ENCODE data around the gene RSAD2. TPM values are rescaled to one million over a fixed set of nuclear protein-coding genes. Genes with fewer than 3 reads are reported as not detected.

RSAD2 gene
- total and polyA plus RNA-seq, 2 experiments from 2014 or later = 0.10 TPM; not detected in 1

GRCh38 chr2:6845312-6845711, 32.3 kb upstream of the RSAD2 start (continued):
- TF ChIP-seq REST (IDR thresholded peaks at IDR 0.05; ENCODE audit: unreplicated experiment) (no peak), NANOG (IDR thresholded peaks at IDR 0.05; ENCODE audit: borderline replicate concordance) (no peak), ZNF114 (CRISPR knock-in tag; IDR thresholded peaks at IDR 0.05) (0 out of 2 replicates have a peak, but pooled peaks have one; percentile 37)

GRCh38 chr2:6845903-6846302, 31.7 kb upstream of the RSAD2 start:
- Mint-ChIP-seq H3K9me3 (peaks cover 90% of the 10 kb centered on the region), H3K36me3 (ENCODE audit: low read depth) (peaks cover 53% of the 10 kb centered on the region)

More at GRCh38 chr2:6845903-6846302, 31.7 kb upstream of the RSAD2 start:
- ATAC-seq (no peak), DNase-seq (ENCODE audit: low spot score) (no peak)
- Histone ChIP-seq H4K20me1 (replicated peaks; ENCODE audit: insufficient read depth) (no peaks in the 10 kb centered on the region), H3K4me1 (ENCODE audit: insufficient read depth) (no peaks in the 10 kb centered on the region), H3K4me2 (no peak overlapping the region), H3K27me3 (ENCODE audit: insufficient read depth) (no peaks in the 10 kb centered on the region), H3K9me2 (ENCODE audit: insufficient read depth) (no peaks in the 10 kb centered on the region), H3F3A (replicated peaks; ENCODE audit: low read depth) (no peaks in the 10 kb centered on the region), H3K4me3 (no peak overlapping the region), H2AFZ (no peak overlapping the region), H3K79me2 (replicated peaks; ENCODE audit: insufficient read depth) (no peaks in the 10 kb centered on the region), H3K36me3 (ENCODE audit: insufficient read depth) (peaks cover 2% of the 10 kb centered on the region), H3K27ac (ENCODE audit: low read depth) (no peak overlapping the region)
- Mint-ChIP-seq H3K27ac (no peak overlapping the region), H3K4me1 (no peaks in the 10 kb centered on the region), H3K4me3 (no peak overlapping the region), H3K27me3 (ENCODE audit: insufficient read depth, low read depth, poor library complexity) (no peaks in the 10 kb centered on the region)
- TF ChIP-seq ZNF114 (CRISPR knock-in tag; IDR thresholded peaks at IDR 0.05) (no peak), STAT1 (IDR thresholded peaks at IDR 0.05; ENCODE audit: unreplicated experiment) (no peak), ZNF462 (CRISPR knock-in tag; IDR thresholded peaks at IDR 0.05) (no peak), CTCF (conservative IDR thresholded peaks at IDR 0.05; ENCODE audit: low read depth in 2 of 2) (peak; percentile 36 to 40)
